Measurements from ENCODE around the gene ANKRD40CL. TPM values are rescaled to one million over a fixed set of nuclear protein-coding genes. Genes with fewer than 3 reads are reported as not detected.

The ANKRD40CL gene
- total RNA-seq, 1 experiment from 2014 or later, result not detected

DNA sequence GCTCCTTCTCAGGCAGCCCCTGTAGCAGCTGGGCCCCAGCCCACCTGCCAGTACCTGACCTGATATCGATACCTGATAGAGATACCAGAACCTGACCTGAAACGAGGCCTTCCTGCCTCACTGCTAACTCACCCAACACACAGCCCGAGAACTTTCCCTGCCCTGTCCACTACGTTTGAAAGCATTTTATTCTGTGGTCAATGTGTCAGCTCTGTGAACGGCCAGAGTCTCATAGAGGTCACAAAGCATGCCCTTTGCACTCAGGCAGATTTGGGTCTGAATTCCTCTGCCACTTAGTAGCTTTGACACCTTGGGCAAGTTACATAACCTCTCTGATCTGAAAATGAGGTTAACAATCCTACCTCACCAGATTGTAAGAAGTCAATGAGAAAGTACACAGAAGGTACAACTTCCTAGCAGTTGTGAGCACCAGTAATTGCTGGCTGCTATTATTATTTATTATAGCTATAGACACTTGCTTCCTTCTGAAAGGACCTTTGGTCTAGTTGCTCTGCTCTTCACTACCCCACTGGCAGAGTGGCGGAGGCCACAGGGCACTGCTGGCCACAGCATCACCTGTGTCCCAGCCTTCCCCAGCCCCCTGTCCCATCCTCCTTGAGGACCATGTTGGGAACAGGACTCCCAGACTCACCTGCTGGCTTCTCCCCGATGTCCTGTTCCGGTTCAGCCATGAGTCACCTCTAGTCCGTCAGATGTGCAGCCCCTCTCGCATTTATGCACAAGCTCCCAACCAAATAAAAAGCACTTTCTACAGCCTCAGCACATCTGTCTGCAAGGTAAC lies 895 bp downstream of the ANKRD40CL start:
- Histone ChIP-seq H4K91ac (ENCODE audit: insufficient read length, low read depth, low read length) (no peak overlapping the region), H4K8ac (replicated peaks; ENCODE audit: insufficient read length, low read depth, low read length) (no peak overlapping the region), H3K27ac (ENCODE audit: insufficient read length, low read depth, low read length) (no peak overlapping the region), H3K23ac (ENCODE audit: insufficient read length, low read depth, low read length) (no peak overlapping the region), H2BK120ac (ENCODE audit: low read depth, low read length, poor library complexity, severe bottlenecking) (no peak overlapping the region), H3K18ac (ENCODE audit: insufficient read length, low read depth, low read length) (no peak overlapping the region), H3K14ac (ENCODE audit: insufficient read depth, low read length) (no peak overlapping the region), H2BK5ac (ENCODE audit: insufficient read length, low read length) (no peak overlapping the region), H2BK12ac (ENCODE audit: insufficient read length, low read depth, low read length) (no peak overlapping the region), H3K9me3 (ENCODE audit: control insufficient read depth, low read depth, low read length) (no peaks in the 10 kb centered on the region), H3K79me1 (ENCODE audit: insufficient read depth, low read depth, low read length, poor library complexity, severe bottlenecking) (no peaks in the 10 kb centered on the region), H4K5ac (ENCODE audit: insufficient read length, low read depth, low read length) (no peak overlapping the region), H3K4me1 (ENCODE audit: insufficient read depth, low read length) (peaks cover 4% of the 10 kb centered on the region; the same call in 1 of the 2 replicates), H4K20me1 (ENCODE audit: control insufficient read depth, insufficient read depth, insufficient read length) (no peaks in the 10 kb centered on the region), H3T11ph (ENCODE audit: low read length) (no peak overlapping the region), H2BK20ac (ENCODE audit: low read depth, low read length, poor library complexity, severe bottlenecking) (no peak overlapping the region), H3K4ac (ENCODE audit: low read depth, low read length) (no peak overlapping the region), H3K79me2 (ENCODE audit: insufficient read depth, low read length) (no peaks in the 10 kb centered on the region), H3K27me3 (ENCODE audit: insufficient read depth, low read length) (no peaks in the 10 kb centered on the region), H2AFZ (ENCODE audit: low read length) (no peak overlapping the region), H2BK15ac (ENCODE audit: low read depth, low read length) (no peak overlapping the region), H3K56ac (ENCODE audit: insufficient read length, low read depth, low read length) (no peak overlapping the region), H3K4me2 (ENCODE audit: insufficient read depth, insufficient read length, low read length) (no peak overlapping the region), H2AK5ac (ENCODE audit: insufficient read length, low read length) (no peak overlapping the region), H3K23me2 (ENCODE audit: insufficient read length, low read depth, low read length, poor library complexity, severe bottlenecking) (no peaks in the 10 kb centered on the region), H3K9ac (ENCODE audit: extremely low read depth, insufficient read length, low read length) (no peak overlapping the region)
- DNase-seq, result no peak
- H3K27ac Mint-ChIP-seq, result 0 out of 7 replicates have a peak overlapping the region, but pooled peaks of 1 of the 3 experiments have one; percentile 29
- no peak for TF ChIP-seq CTCF (conservative IDR thresholded peaks at IDR 0.05)
- WGBS (ENCODE audit: extremely low coverage, insufficient read length, low lambda C conversion rate), result no CpG with 5 or more reads among the region's 10 CpGs
- H3K4me3 Mint-ChIP-seq, result no peak overlapping the region
- H3K4me1 Mint-ChIP-seq, result peaks cover 10 to 21% of the 10 kb centered on the region in 2 experiments
- no peaks in the 10 kb centered on the region for H3K27me3 Mint-ChIP-seq (ENCODE audit: low read depth)
- no peaks in the 10 kb centered on the region for H3K36me3 Mint-ChIP-seq (ENCODE audit: insufficient read depth in 1 of 3, low read depth in 3 of 3)
- H3K9me3 Mint-ChIP-seq, result no peaks in the 10 kb centered on the region

All from H9 (cell line).